A549 (cell line): ENCODE data around the gene RGL4. TPM values are rescaled to one million over a fixed set of nuclear protein-coding genes. Genes with fewer than 3 reads are reported as not detected.

ENCODE experiments used
- ATAC-seq, 2 experiments: fragments of 200-7000 bp in 1 of 2; fragments of >200 bp in 1 of 2; cut with Nextera tagmentation in 1 of 2; cut with Tn5 transposase in 1 of 2; 3 replicates each; pipeline versions ENCODE4 v1.8.0 to v1.9.1; 2018 to 2020; ENCODE audit warnings: mild to moderate bottlenecking in 1 of 2, moderate library complexity in 1 of 2
- CTCF ChIA-PET: fragments of 300-600 bp; sonication (Branson Sonifier 250); formaldehyde crosslinking; extraction: SDS; loops from one replicate; lab custom pipeline; 2021; ENCODE audit warnings: antibody characterized with exemption, inconsistent platforms; lab: Yijun Ruan, JAX
- POLR2A ChIA-PET: fragments of 350-600 bp; formaldehyde crosslinking; extraction: SDS; loops from one replicate; lab custom pipeline; 2021; ENCODE audit warnings: antibody characterized with exemption, inconsistent platforms; lab: Yijun Ruan, JAX
- DNase-seq, 2 experiments: peaks; one replicate each; pipeline versions ENCODE4 v3.0.0 to v3.0.0-alpha.2; 2011 to 2016; ENCODE audit warnings: low read depth in 1 of 2, low spot score in 1 of 2
- FAIRE-seq: peaks from 2 replicates; lab custom pipeline; 2011; peaks lifted over from hg19 to GRCh38; lab: Jason Lieb, UNC
- H3K27ac ChIP-seq, 2 experiments: fragments of >200 bp; sonication (Bioruptor Twin); formaldehyde crosslinking; 3 replicates each; pipeline ENCODE4 v1.5.1; 2016 to 2017
- H3K4me1 ChIP-seq: fragments of >200 bp; sonication (Bioruptor Twin); formaldehyde crosslinking; 3 replicates; pipeline ENCODE4 v1.6.1; 2016
- H3K4me2 ChIP-seq: fragments of >200 bp; sonication (Bioruptor Twin); formaldehyde crosslinking; 3 replicates; pipeline ENCODE4 v1.6.1; 2016
- H3K4me3 ChIP-seq: fragments of >200 bp; sonication (Bioruptor Twin); formaldehyde crosslinking; 3 replicates; pipeline ENCODE4 v1.5.1; 2016
- H3K9me3 ChIP-seq: fragments of >200 bp; sonication (Bioruptor Twin); formaldehyde crosslinking; 3 replicates; pipeline ENCODE4 v1.6.1; 2016
- BCL3 ChIP-seq: fragments of >200 bp; sonication (Bioruptor Twin); formaldehyde crosslinking; IDR thresholded peaks from 3 replicates; pipeline ENCODE4 v1.6.1; 2016
- BHLHE40 ChIP-seq: IDR thresholded peaks from 2 replicates; pipeline ENCODE4 v1.6.1; 2012; ENCODE audit warnings: low read depth, low read length, inconsistent platforms
- CBX8 ChIP-seq: fragments of 200-600 bp; sonication (generic); IDR thresholded peaks from 2 replicates; pipeline ENCODE4 v1.6.1; 2016
- CHD4 ChIP-seq: fragments of 200-600 bp; sonication (generic); IDR thresholded peaks from 2 replicates; pipeline ENCODE4 v1.6.1; 2016; ENCODE audit warnings: antibody characterized with exemption, mild to moderate bottlenecking, borderline replicate concordance
- CTCF ChIP-seq: fragments of >200 bp; sonication (Bioruptor Twin); formaldehyde crosslinking; IDR thresholded peaks from 3 replicates; pipeline ENCODE4 v1.5.1; 2016
- ELK1 ChIP-seq: fragments of 150-350 bp; IDR thresholded peaks from 2 replicates; pipeline ENCODE4 v1.6.1; 2014; ENCODE audit warnings: low read depth, mild to moderate bottlenecking, low read length
- FOSB ChIP-seq: fragments of 250-450 bp; sonication (Bioruptor Pico); IDR thresholded peaks from 2 replicates; pipeline ENCODE4 v1.5.0; 2020; ENCODE audit warnings: mild to moderate bottlenecking, moderate library complexity
- FOSL2 ChIP-seq, 2 experiments: fragments of 450-650 bp in 1 of 2; fragments of >200 bp in 1 of 2; sonication (Bioruptor Twin) in 1 of 2; formaldehyde crosslinking; IDR thresholded peaks; 2 replicates each; pipeline versions ENCODE4 v1.5.0 to v1.6.1; 2016 to 2020; ENCODE audit warnings: mild to moderate bottlenecking in 1 of 2, moderate library complexity in 1 of 2
- FOXS1 ChIP-seq: fragments of 250-450 bp; sonication (Bioruptor Pico); IDR thresholded peaks from 2 replicates; pipeline ENCODE4 v1.5.0; 2020; ENCODE audit warnings: mild to moderate bottlenecking, moderate library complexity
- HDAC2 ChIP-seq: fragments of 200-600 bp; sonication (generic); IDR thresholded peaks from 2 replicates; pipeline ENCODE4 v1.6.1; 2016
- HOXB13 ChIP-seq: fragments of 250-450 bp; sonication (Bioruptor Pico); IDR thresholded peaks from 2 replicates; pipeline ENCODE4 v1.5.0; 2020; ENCODE audit warnings: low read depth, mild to moderate bottlenecking, moderate library complexity
- HOXB5 ChIP-seq: fragments of 250-450 bp; sonication (Bioruptor Pico); IDR thresholded peaks from 2 replicates; pipeline ENCODE4 v1.5.0; 2020; ENCODE audit warnings: mild to moderate bottlenecking, moderate library complexity
- JUN ChIP-seq, 2 experiments: fragments of >200 bp; sonication (Bioruptor Twin); formaldehyde crosslinking; IDR thresholded peaks; 2 replicates in 1 of 2; 3 replicates in 1 of 2; pipeline ENCODE4 v1.6.1; 2016 to 2017
- KDM1A ChIP-seq: fragments of 200-600 bp; sonication (generic); IDR thresholded peaks from 2 replicates; pipeline ENCODE4 v1.6.1; 2016; ENCODE audit warnings: low read depth, mild to moderate bottlenecking
- MAX ChIP-seq: IDR thresholded peaks from 2 replicates; pipeline ENCODE4 v1.6.1; 2012
- MYC ChIP-seq: IDR thresholded peaks from 2 replicates; pipeline ENCODE4 v1.6.1; 2012; ENCODE audit warnings: mild to moderate bottlenecking, inconsistent platforms, low read length, improper control_type of control experiment, borderline replicate concordance
- NFE2L2 ChIP-seq: fragments of 150-350 bp; conservative IDR thresholded peaks from 2 replicates; pipeline ENCODE4 v1.6.1; 2014; ENCODE audit warnings: low read length
- NPAS2 ChIP-seq: fragments of 250-450 bp; sonication (Bioruptor Pico); IDR thresholded peaks from 2 replicates; pipeline ENCODE4 v1.8.0; 2022; ENCODE audit warnings: mild to moderate bottlenecking, moderate library complexity, borderline replicate concordance
- PBX3 ChIP-seq: IDR thresholded peaks from 2 replicates; pipeline ENCODE4 v1.6.1; 2012
- PHF8 ChIP-seq: fragments of 200-600 bp; sonication (generic); IDR thresholded peaks from 2 replicates; pipeline ENCODE4 v1.6.1; 2016; ENCODE audit warnings: low read depth, mild to moderate bottlenecking, antibody characterized with exemption, moderate library complexity, borderline replicate concordance
- POLR2A ChIP-seq: IDR thresholded peaks from 2 replicates; pipeline ENCODE4 v1.6.1; 2012; ENCODE audit warnings: mild to moderate bottlenecking, low read length
- RARB ChIP-seq: fragments of 250-450 bp; sonication (Bioruptor Pico); IDR thresholded peaks from 2 replicates; pipeline ENCODE4 v1.8.0; 2021; ENCODE audit warnings: mild to moderate bottlenecking, moderate library complexity
- RFX5 ChIP-seq: fragments of 450-650 bp; IDR thresholded peaks from 2 replicates; pipeline ENCODE4 v1.7.1; 2014; ENCODE audit warnings: antibody characterized with exemption, mild to moderate bottlenecking, moderate library complexity
- RNF2 ChIP-seq: fragments of 200-600 bp; sonication (generic); IDR thresholded peaks from 2 replicates; pipeline ENCODE4 v1.6.1; 2016; ENCODE audit warnings: low read depth, mild to moderate bottlenecking, antibody characterized with exemption, moderate library complexity, borderline replicate concordance
- TFCP2L1 ChIP-seq: fragments of 250-450 bp; sonication (Bioruptor Pico); IDR thresholded peaks from 2 replicates; pipeline ENCODE4 v1.5.0; 2021; ENCODE audit warnings: mild to moderate bottlenecking
- TP53 ChIP-seq: fragments of 250-450 bp; sonication (Bioruptor Pico); IDR thresholded peaks from 2 replicates; pipeline ENCODE4 v1.5.0; 2021; ENCODE audit warnings: mild to moderate bottlenecking, moderate library complexity
- ZFP36 ChIP-seq: fragments of 450-650 bp; IDR thresholded peaks from 2 replicates; pipeline ENCODE4 v1.6.1; 2014; ENCODE audit warnings: borderline replicate concordance; ENCODE audit not compliant: partially characterized antibody
- ZSCAN20 ChIP-seq: fragments of 250-450 bp; sonication (Bioruptor Pico); IDR thresholded peaks from 2 replicates; pipeline ENCODE4 v1.8.0; 2022; ENCODE audit warnings: mild to moderate bottlenecking, moderate library complexity
- WGBS: methylation state at CpG from one replicate; pipeline ENCODE4 v1.1.6; 2017; ENCODE audit errors: missing lambda C conversion rate; 5-methylcytosine and 5-hydroxymethylcytosine counted together
- polyA plus RNA-seq, 4 experiments: library from polyadenylated mRNA; depleted of rRNA in 3 of 4; stranded (reverse); fragments of >200 nt; fragmentation: RNase III in 1 of 4; extraction: RNeasy Plus Mini Kit Qiagen cat#74134 plus additional on column Dnase treatment in 1 of 4; gene quantifications; 2 replicates in 3 of 4; 3 replicates in 1 of 4; pipeline ENCODE4 v1.2.3, GENCODE V29; 2011 to 2017

Gene RGL4
- polyA plus RNA-seq, 2 of the 4 experiments (the other 2 are of a cell fraction) = not detected

- 88% methylated on average over 4 of the region's 4 CpGs for WGBS
- DNase-seq = no peak
- no peak overlapping the region for H3K27ac ChIP-seq
- CTCF ChIA-PET = no interaction called here
- H3K9me3 ChIP-seq = no peaks in the 10 kb centered on the region
- no peak for ATAC-seq
- peaks cover 5% of the 10 kb centered on the region; the same call in 1 of the 3 replicates for H3K4me1 ChIP-seq
- no peak overlapping the region for H3K4me3 ChIP-seq
- TF ChIP-seq HDAC2 = no peak
- TF ChIP-seq HOXB13 = no peak
- TF ChIP-seq NPAS2 (CRISPR knock-in tag) = no peak
- TF ChIP-seq ELK1 = no peak
- no peak for TF ChIP-seq FOSL2 (IDR thresholded peaks at IDR 0.05)
- no peak for TF ChIP-seq FOSL2 (CRISPR knock-in tag; IDR thresholded peaks at IDR 0.05)
- no peak for TF ChIP-seq MYC
- no peak for TF ChIP-seq RNF2
- TF ChIP-seq ZSCAN20 = no peak
- TF ChIP-seq CTCF = no peak
- TF ChIP-seq RFX5 = no peak
- TF ChIP-seq PHF8 = no peak
- TF ChIP-seq TP53 (CRISPR knock-in tag) = no peak
- TF ChIP-seq FOXS1 = no peak
- TF ChIP-seq BHLHE40 = no peak
- TF ChIP-seq HOXB5 (CRISPR knock-in tag) = no peak
- no peak for TF ChIP-seq MAX
- no peak for TF ChIP-seq FOSB (CRISPR knock-in tag)
- no peak for FAIRE-seq
- POLR2A ChIA-PET = interaction anchor here (0.7 kb wide), 1 partner anchor 114 kb away, joined by 3 read pairs; no protein-coding TSS in a partner anchor
- H3K4me2 ChIP-seq = no peak overlapping the region
Measured at GRCh38 chr22:23698094-23698493, 7.3 kb downstream of the RGL4 start.

- no peak for TF ChIP-seq JUN (IDR thresholded peaks at IDR 0.05)
- TF ChIP-seq ELK1 = no peak
- TF ChIP-seq TFCP2L1 (CRISPR knock-in tag) = no peak
- FAIRE-seq (no peak), ATAC-seq (no peak), DNase-seq (no peak)
- peaks cover 5% of the 10 kb centered on the region; the same call in 1 of the 3 replicates for H3K4me1 ChIP-seq
- H3K9me3 ChIP-seq = no peaks in the 10 kb centered on the region
- ChIA-PET CTCF (no interaction called here), POLR2A (no interaction called here)
- no peak overlapping the region for H3K4me2 ChIP-seq
- WGBS = 86% methylated on average over 6 of the region's 10 CpGs
- no peak overlapping the region for H3K4me3 ChIP-seq
- H3K27ac ChIP-seq = no peak overlapping the region
Measured at GRCh38 chr22:23698673-23699235, 7.9 kb downstream of the RGL4 start.

- Histone ChIP-seq H3K27ac (no peak overlapping the region), H3K4me1 (peaks cover 5% of the 10 kb centered on the region; the same call in 1 of the 3 replicates), H3K9me3 (no peaks in the 10 kb centered on the region), H3K4me2 (no peak overlapping the region), H3K4me3 (no peak overlapping the region)
- ATAC-seq (no peak), DNase-seq (no peak), FAIRE-seq (no peak)
- TF ChIP-seq PHF8 (no peak), CBX8 (no peak), RNF2 (no peak), ZFP36 (no peak), NFE2L2 (no peak), BCL3 (no peak), RARB (CRISPR knock-in tag) (no peak), CHD4 (no peak), KDM1A (no peak), POLR2A (no peak), PBX3 (no peak)
- POLR2A ChIA-PET = no interaction called here
- CTCF ChIA-PET = no interaction called here
- WGBS = 65% methylated on average over 5 of the region's 7 CpGs
Measured at GRCh38 chr22:23700706-23701105, 9.9 kb downstream of the RGL4 start.
